Erythroblast (primary cell): Measurements from ENCODE around the gene GRM2.

Source experiments
- GATA1 ChIP-seq: IDR thresholded peaks from 2 replicates; pipeline ENCODE4 v1.6.1; 2011; ENCODE audit warnings: low read depth, mild to moderate bottlenecking, control low read depth, low read length, moderate library complexity
- POLR2A ChIP-seq: IDR thresholded peaks from 2 replicates; pipeline ENCODE4 v1.6.1; 2011; ENCODE audit warnings: mild to moderate bottlenecking, low read length

DNA sequence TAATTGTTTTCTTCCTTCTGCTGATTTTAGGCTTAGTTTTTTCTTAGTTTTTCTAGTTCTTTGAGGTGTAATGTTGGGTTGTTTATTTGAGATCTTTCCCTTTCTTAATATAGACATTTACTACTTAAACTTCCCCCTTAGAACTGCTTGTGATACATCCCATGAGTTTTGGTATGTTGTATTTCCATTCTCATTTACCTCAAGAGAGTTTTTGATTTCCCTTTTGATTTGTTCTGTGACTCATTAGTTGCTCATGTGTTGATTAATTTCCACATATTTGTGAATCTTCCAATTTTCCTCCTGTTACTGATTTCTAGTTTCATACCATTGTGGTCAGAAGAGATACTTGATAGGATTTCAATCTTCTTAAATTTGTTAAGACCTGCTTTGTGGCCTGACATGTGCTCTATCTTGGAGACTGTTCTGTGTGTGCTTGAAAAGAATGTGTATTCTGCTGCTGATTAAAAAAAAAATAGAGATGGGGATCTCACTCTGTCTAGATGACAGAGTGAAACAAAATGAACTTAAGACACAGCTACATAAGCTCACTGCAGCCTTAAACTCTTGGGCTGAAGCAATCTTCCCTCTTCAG lies 22.3 kb downstream of the GRM2 start:
- no peak for TF ChIP-seq POLR2A
- TF ChIP-seq GATA1, result no peak
